SK-N-SH (cell line): ENCODE results near the gene SCN4B. TPM values are rescaled to one million over a fixed set of nuclear protein-coding genes. Genes with fewer than 3 reads are reported as not detected.
A peak's percentile ranks its signal among the peaks of the same experiment; 100 is the strongest.

Source experiments
- CTCF ChIA-PET: fragments of 300-600, 350-600 bp; formaldehyde crosslinking; extraction: SDS; loops from one replicate; lab custom pipeline; 2021; lab: Yijun Ruan, JAX
- POLR2A ChIA-PET: fragments of 350-600 bp; sonication (Branson Sonifier 250); formaldehyde crosslinking; extraction: SDS; loops from one replicate; lab custom pipeline; 2020; ENCODE audit warnings: antibody characterized with exemption, inconsistent platforms; lab: Yijun Ruan, JAX
- DNase-seq: peaks from one replicate; pipeline ENCODE4 v3.0.0; 2012
- H2AFZ ChIP-seq: fragments of 200-600 bp; sonication (generic); 2 replicates; pipeline ENCODE4 v1.8.1; 2016; ENCODE audit warnings: antibody characterized with exemption, mild to moderate bottlenecking, low read depth
- H3F3A ChIP-seq: fragments of 200-600 bp; sonication (generic); replicated peaks from 2 replicates; pipeline ENCODE3; 2016; ENCODE audit warnings: antibody characterized with exemption, mild to moderate bottlenecking; ENCODE audit not compliant: insufficient read depth
- H3K27ac ChIP-seq, 2 experiments: fragments of 200-500 bp in 1 of 2; fragments of 200-600 bp in 1 of 2; sonication (Bioruptor generic) in 1 of 2; sonication (generic), shearing (Covaris generic) in 1 of 2; 2 replicates each; pipeline versions ENCODE4 v1.5.1 to v1.6.1; 2014 to 2016; ENCODE audit warnings: low read depth in 2 of 2, inconsistent platforms in 1 of 2, low read length in 1 of 2, mild to moderate bottlenecking in 1 of 2, mixed read lengths in 1 of 2
- H3K27me3 ChIP-seq: fragments of 200-600 bp; sonication (generic), shearing (Covaris generic); 2 replicates; pipeline ENCODE4 v1.6.1; 2016; ENCODE audit warnings: mixed run types; ENCODE audit not compliant: insufficient read depth
- H3K36me3 ChIP-seq, 2 experiments: fragments of 200-500 bp in 1 of 2; fragments of 200-600 bp in 1 of 2; sonication (Bioruptor generic) in 1 of 2; sonication (generic) in 1 of 2; replicated peaks in 1 of 2; 2 replicates each; pipeline versions ENCODE3 to v1.5.1; 2014 to 2016; ENCODE audit warnings: low read length in 1 of 2, mild to moderate bottlenecking in 1 of 2; ENCODE audit not compliant: insufficient read depth in 2 of 2, control insufficient read depth in 1 of 2
- H3K4me1 ChIP-seq, 2 experiments: fragments of 200-500 bp in 1 of 2; fragments of 200-600 bp in 1 of 2; sonication (Bioruptor generic) in 1 of 2; sonication (generic), shearing (Covaris generic) in 1 of 2; 2 replicates each; pipeline versions ENCODE4 v1.5.1 to v1.6.1; 2014 to 2016; ENCODE audit warnings: low read depth in 1 of 2, low read length in 1 of 2, mixed run types in 1 of 2; ENCODE audit not compliant: insufficient read depth in 2 of 2, control insufficient read depth in 1 of 2
- H3K4me2 ChIP-seq: fragments of 200-600 bp; sonication (generic), shearing (Covaris generic); 2 replicates; pipeline ENCODE4 v1.6.1; 2017; ENCODE audit warnings: mixed run types
- H3K4me3 ChIP-seq, 2 experiments: fragments of 200-500 bp in 1 of 2; fragments of 200-600 bp in 1 of 2; sonication (Bioruptor generic) in 1 of 2; sonication (generic), shearing (Covaris generic) in 1 of 2; 2 replicates each; pipeline versions ENCODE4 v1.5.1 to v1.8.1; 2014 to 2016; ENCODE audit warnings: low read depth in 2 of 2, inconsistent platforms in 1 of 2, low read length in 1 of 2, mild to moderate bottlenecking in 1 of 2, mixed read lengths in 1 of 2, moderate library complexity in 1 of 2
- H3K79me2 ChIP-seq: fragments of 200-600 bp; sonication (generic); 2 replicates; pipeline ENCODE4 v1.8.1; 2017; ENCODE audit warnings: mild to moderate bottlenecking; ENCODE audit not compliant: insufficient read depth
- H3K9ac ChIP-seq: fragments of 200-600 bp; sonication (generic); 2 replicates; pipeline ENCODE4 v1.6.1; 2017; ENCODE audit warnings: mixed run types
- H3K9me2 ChIP-seq: fragments of 200-600 bp; sonication (generic); 2 replicates; pipeline ENCODE4 v1.6.1; 2017; ENCODE audit warnings: mixed run types
- H3K9me3 ChIP-seq: fragments of 200-600 bp; sonication (generic); 2 replicates; pipeline ENCODE4 v1.6.1; 2017; ENCODE audit warnings: mixed run types, mild to moderate bottlenecking, moderate library complexity
- H4K20me1 ChIP-seq: fragments of 200-600 bp; sonication (generic); 2 replicates; pipeline ENCODE4 v1.6.1; 2017; ENCODE audit warnings: mild to moderate bottlenecking, mixed run types; ENCODE audit not compliant: insufficient read depth
- ELF1 ChIP-seq: IDR thresholded peaks from 2 replicates; pipeline ENCODE4 v1.4.0; 2012
- EP300 ChIP-seq, 2 experiments: IDR thresholded peaks; 2 replicates each; pipeline versions ENCODE4 v1.4.0 to v1.6.1; 2012; ENCODE audit warnings: borderline replicate concordance in 1 of 2, low read depth in 1 of 2, low read length in 1 of 2
- FOSL2 ChIP-seq: IDR thresholded peaks from 2 replicates; pipeline ENCODE4 v1.4.0; 2012; ENCODE audit warnings: low read depth, mild to moderate bottlenecking, moderate library complexity, borderline replicate concordance
- FOXJ3 ChIP-seq: sonication (generic); formaldehyde crosslinking; IDR thresholded peaks from 2 replicates; pipeline ENCODE4 v1.5.1; 2020; ENCODE audit warnings: mild to moderate bottlenecking, missing genetic modification reagents
- GABPA ChIP-seq: IDR thresholded peaks from 2 replicates; pipeline ENCODE4 v1.4.0; 2012; ENCODE audit warnings: low read depth, mild to moderate bottlenecking
- GATA2 ChIP-seq: sonication (generic); formaldehyde crosslinking; IDR thresholded peaks from 2 replicates; pipeline ENCODE4 v1.5.0; 2020; ENCODE audit warnings: mild to moderate bottlenecking, missing genetic modification reagents
- MAX ChIP-seq: IDR thresholded peaks from 2 replicates; pipeline ENCODE4 v1.4.0; 2012; ENCODE audit warnings: low read depth
- MEF2A ChIP-seq: IDR thresholded peaks from 2 replicates; pipeline ENCODE4 v1.4.0; 2012; ENCODE audit warnings: low read depth, borderline replicate concordance
- MXI1 ChIP-seq: IDR thresholded peaks from 2 replicates; pipeline ENCODE4 v1.6.1; 2012; ENCODE audit warnings: mild to moderate bottlenecking, low read depth, low read length, improper control_type of control experiment
- NFIC ChIP-seq: IDR thresholded peaks from 2 replicates; pipeline ENCODE4 v1.4.0; 2012; ENCODE audit warnings: borderline replicate concordance
- NRF1 ChIP-seq: IDR thresholded peaks from 2 replicates; pipeline ENCODE4 v1.6.1; 2012; ENCODE audit warnings: low read depth, mild to moderate bottlenecking, low read length
- PBX3 ChIP-seq: IDR thresholded peaks from 2 replicates; pipeline ENCODE4; 2012
- RFX5 ChIP-seq: IDR thresholded peaks from 2 replicates; pipeline ENCODE4 v1.6.1; 2012; ENCODE audit warnings: mild to moderate bottlenecking, improper control_type of control experiment, low read length
- TAF1 ChIP-seq: IDR thresholded peaks from 2 replicates; pipeline ENCODE4 v1.6.1; 2012; ENCODE audit warnings: low read depth, mild to moderate bottlenecking, low read length, moderate library complexity, borderline replicate concordance
- TCF12 ChIP-seq: IDR thresholded peaks from 2 replicates; pipeline ENCODE4 v1.4.0; 2012
- YY1 ChIP-seq: IDR thresholded peaks from 2 replicates; pipeline ENCODE4 v1.4.0; 2012; ENCODE audit warnings: low read depth, mild to moderate bottlenecking
- ZBTB33 ChIP-seq: IDR thresholded peaks from 2 replicates; pipeline ENCODE4 v1.4.0; 2012; ENCODE audit warnings: low read depth, borderline replicate concordance
- WGBS: methylation state at CpG from one replicate; pipeline ENCODE4 v1.1.6; 2017; ENCODE audit warnings: low lambda C conversion rate; 5-methylcytosine and 5-hydroxymethylcytosine counted together
- polyA plus RNA-seq, 3 experiments: library from polyadenylated mRNA; depleted of rRNA; stranded (reverse); fragments of >200 nt; gene quantifications; 2 replicates each; pipeline ENCODE4 v1.2.3, GENCODE V29; 2012
- TF ChIP-seq, protein P1 (sequence below): fragments of 200-600 bp; sonication (generic); IDR thresholded peaks from 2 replicates; pipeline ENCODE4 v1.6.1; 2017; ENCODE audit warnings: antibody characterized with exemption, mild to moderate bottlenecking, moderate library complexity

The SCN4B gene
- polyA plus RNA-seq, 1 of the 3 experiments (the other 2 are of a cell fraction) = 1.2 TPM

DNA sequence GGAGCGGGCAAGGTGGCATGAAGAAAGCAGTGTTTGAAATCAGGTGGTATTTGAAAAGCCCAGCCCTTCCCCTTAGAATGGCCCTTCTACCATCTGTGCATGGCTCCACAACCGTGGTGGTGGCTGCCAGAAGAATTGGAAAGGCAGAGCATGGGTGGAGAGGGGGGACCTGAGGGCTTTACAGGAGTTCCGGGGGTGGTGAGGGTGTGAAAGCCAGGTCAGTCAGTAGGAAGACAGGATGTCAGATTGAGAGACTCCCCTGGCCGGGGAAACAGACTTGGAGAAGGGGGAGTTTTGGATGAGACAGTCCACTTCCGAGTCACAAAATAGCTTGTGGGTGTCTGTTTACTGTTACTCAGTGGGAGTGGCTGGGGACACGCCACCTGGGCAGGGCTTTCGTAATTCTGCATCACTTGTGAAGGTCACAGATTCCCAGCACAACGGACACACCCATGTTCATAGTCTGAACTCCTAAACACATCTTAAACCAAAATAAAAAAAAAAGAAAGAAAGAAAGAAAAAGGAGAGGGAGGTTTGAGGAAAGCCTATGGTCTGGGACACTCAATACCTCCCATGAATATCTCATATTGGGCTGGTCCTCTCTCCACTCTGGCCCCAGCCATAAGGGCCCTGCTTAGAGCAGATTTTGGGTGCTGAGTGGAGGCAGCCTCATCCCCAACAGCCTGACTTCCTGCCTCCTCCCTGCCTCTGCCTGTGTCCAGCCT is 41.4 kb downstream of the SCN4B start (continued):
- TF ChIP-seq MAX = no peak
- TF ChIP-seq, all 33 proteins: peak for 0

DNA sequence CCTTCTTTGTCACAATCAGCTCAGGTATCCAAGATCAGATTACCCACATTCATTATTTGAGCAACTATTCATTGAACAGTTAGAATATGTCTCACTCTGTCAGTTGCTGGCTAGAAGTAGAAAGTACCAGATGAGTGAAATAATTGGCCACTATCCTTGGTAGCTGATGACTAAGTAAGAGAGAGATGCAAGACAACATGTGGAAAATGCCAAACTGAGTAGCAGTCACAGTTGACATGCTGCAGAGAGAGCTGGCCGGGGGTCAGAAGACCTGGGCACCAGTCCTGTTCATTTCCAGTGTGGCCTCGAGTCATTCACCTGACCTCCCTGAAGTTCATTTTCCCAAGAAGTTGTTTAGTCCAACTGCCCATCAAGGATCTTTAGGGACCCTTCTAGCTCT is 43.4 kb downstream of the SCN4B start:
- Histone ChIP-seq H2AFZ (no peak overlapping the region), H3K79me2 (no peaks in the 10 kb centered on the region), H3K9me2 (no peaks in the 10 kb centered on the region), H3K36me3 (no peaks in the 10 kb centered on the region), H3K9ac (no peak overlapping the region), H3K4me2 (no peak overlapping the region), H3K27ac (no peak overlapping the region), H3K9me3 (no peaks in the 10 kb centered on the region), H3K4me1 (no peaks in the 10 kb centered on the region), H3F3A (no peaks in the 10 kb centered on the region), H3K27me3 (no peaks in the 10 kb centered on the region), H3K4me3 (no peak overlapping the region), H4K20me1 (no peaks in the 10 kb centered on the region)
- ChIA-PET POLR2A (no interaction called here), CTCF (interaction anchor here (0.6 to 0.8 kb wide), 3 partner anchors 11 to 269 kb away, joined by 3 read pairs; no protein-coding TSS in a partner anchor)
- no peak for DNase-seq
- WGBS = 0% methylated on average over 2 of the region's 2 CpGs
- TF ChIP-seq EP300 (IDR thresholded peaks at IDR 0.05; ENCODE audit: borderline replicate concordance in 1 of 2, low read depth in 1 of 2, low read length in 1 of 2) = peak in 1 of 2 experiments; percentile 30; a peak in 1 of 4 replicates
- peak; percentile 68; the same call in 1 of the 2 replicates for TF ChIP-seq TCF12
- no peak for TF ChIP-seq NRF1
- TF ChIP-seq FOSL2 = peak; percentile 47; the same call in 1 of the 2 replicates
- peak; percentile 15; the same call in 1 of the 2 replicates for TF ChIP-seq NFIC
- TF ChIP-seq RFX5 = no peak
- peak; percentile 59 for TF ChIP-seq PBX3
- TF ChIP-seq, all 33 proteins: peak for 5

- Histone ChIP-seq H3K4me2 (no peak overlapping the region), H3K4me3 (no peak overlapping the region), H3K9me2 (no peaks in the 10 kb centered on the region), H3K9ac (no peak overlapping the region), H3F3A (no peaks in the 10 kb centered on the region), H3K27ac (no peak overlapping the region), H3K9me3 (no peaks in the 10 kb centered on the region), H2AFZ (no peak overlapping the region), H3K4me1 (no peaks in the 10 kb centered on the region), H3K27me3 (no peaks in the 10 kb centered on the region), H3K79me2 (no peaks in the 10 kb centered on the region), H4K20me1 (no peaks in the 10 kb centered on the region), H3K36me3 (no peaks in the 10 kb centered on the region)
- WGBS = 53% methylated on average over 5 of the region's 5 CpGs
- POLR2A ChIA-PET = no interaction called here
- no peak for DNase-seq
- CTCF ChIA-PET = interaction anchor here (0.6 to 0.8 kb wide), 2 partner anchors 10 to 270 kb away, joined by 3 read pairs; no protein-coding TSS in a partner anchor
- no peak for TF ChIP-seq PBX3
- no peak for TF ChIP-seq ZBTB33
- TF ChIP-seq ELF1 = no peak
- TF ChIP-seq NRF1 = no peak
- TF ChIP-seq, protein P1, sequence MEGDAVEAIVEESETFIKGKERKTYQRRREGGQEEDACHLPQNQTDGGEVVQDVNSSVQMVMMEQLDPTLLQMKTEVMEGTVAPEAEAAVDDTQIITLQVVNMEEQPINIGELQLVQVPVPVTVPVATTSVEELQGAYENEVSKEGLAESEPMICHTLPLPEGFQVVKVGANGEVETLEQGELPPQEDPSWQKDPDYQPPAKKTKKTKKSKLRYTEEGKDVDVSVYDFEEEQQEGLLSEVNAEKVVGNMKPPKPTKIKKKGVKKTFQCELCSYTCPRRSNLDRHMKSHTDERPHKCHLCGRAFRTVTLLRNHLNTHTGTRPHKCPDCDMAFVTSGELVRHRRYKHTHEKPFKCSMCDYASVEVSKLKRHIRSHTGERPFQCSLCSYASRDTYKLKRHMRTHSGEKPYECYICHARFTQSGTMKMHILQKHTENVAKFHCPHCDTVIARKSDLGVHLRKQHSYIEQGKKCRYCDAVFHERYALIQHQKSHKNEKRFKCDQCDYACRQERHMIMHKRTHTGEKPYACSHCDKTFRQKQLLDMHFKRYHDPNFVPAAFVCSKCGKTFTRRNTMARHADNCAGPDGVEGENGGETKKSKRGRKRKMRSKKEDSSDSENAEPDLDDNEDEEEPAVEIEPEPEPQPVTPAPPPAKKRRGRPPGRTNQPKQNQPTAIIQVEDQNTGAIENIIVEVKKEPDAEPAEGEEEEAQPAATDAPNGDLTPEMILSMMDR = no peak
- TF ChIP-seq NFIC = no peak
- TF ChIP-seq YY1 = no peak
- TF ChIP-seq RFX5 = no peak
- no peak for TF ChIP-seq FOSL2
- TF ChIP-seq GABPA = no peak
- TF ChIP-seq MXI1 = no peak
- TF ChIP-seq MEF2A = no peak
- TF ChIP-seq FOXJ3 (CRISPR knock-in tag) = no peak
- TF ChIP-seq GATA2 = no peak
- TF ChIP-seq TAF1 = no peak
Measured at GRCh38 chr11:118108513-118108912, 44.1 kb downstream of the SCN4B start.
